Stimulated activated CD8-positive, alpha-beta memory T cell treated with anti-CD3 and anti-CD28 coated beads, Interleukin-4, amount 100 ng/mL, for 48 hours (primary cell): Measurements from ENCODE around the gene GFOD1.
A peak's percentile ranks its signal among the peaks of the same experiment; 100 is the strongest.
"Not testable (repeated sequence)": the region's sequence is repeated elsewhere in the genome, so short reads cannot be mapped to it uniquely, and the experiment has no call there.

Experiments
- DNase-seq: peaks from one replicate; pipeline ENCODE4 v3.0.0-alpha.2; 2020

The GFOD1 gene

GRCh38 chr6:13437218-13437996 is 50.0 kb downstream of the GFOD1 start:
- no peak for DNase-seq

DNA sequence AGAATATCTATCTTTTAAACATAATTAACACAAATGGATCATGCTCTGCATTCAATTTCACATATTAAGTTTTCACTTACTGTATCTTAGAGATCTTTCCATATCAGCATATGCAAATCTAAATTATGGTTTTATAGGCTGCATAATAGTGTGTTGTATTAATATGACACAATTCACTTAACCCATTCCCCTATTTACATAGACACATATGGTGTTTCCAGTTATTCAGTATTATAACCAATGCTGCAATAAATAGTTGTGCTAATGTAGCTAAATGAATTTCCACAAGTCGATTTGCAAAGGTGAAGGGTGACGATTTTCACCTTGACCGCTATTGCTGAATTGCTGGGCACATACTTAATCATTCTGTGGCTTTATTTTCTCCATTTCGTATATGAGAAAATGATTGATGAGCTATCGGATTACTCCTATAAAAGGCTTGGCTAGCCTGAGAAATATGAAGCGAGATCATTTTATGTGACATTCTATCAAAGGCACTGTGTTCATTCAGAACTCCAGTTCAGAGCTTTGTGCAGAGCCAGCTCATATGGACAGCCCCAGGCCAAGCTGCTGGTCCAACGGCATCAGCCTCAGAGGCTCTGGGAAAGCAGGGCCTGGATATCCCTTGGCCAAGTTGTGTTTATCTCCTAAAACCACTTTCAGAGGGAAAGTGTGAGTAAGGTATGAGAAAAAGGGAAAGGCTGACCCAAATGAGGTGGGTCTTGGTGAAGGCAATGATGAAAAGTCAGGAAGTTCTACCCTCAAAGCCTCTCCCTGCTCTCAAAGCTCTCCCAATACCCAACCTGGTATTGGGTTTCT is 50.8 kb downstream of the GFOD1 start:
- DNase-seq: no peak

DNA sequence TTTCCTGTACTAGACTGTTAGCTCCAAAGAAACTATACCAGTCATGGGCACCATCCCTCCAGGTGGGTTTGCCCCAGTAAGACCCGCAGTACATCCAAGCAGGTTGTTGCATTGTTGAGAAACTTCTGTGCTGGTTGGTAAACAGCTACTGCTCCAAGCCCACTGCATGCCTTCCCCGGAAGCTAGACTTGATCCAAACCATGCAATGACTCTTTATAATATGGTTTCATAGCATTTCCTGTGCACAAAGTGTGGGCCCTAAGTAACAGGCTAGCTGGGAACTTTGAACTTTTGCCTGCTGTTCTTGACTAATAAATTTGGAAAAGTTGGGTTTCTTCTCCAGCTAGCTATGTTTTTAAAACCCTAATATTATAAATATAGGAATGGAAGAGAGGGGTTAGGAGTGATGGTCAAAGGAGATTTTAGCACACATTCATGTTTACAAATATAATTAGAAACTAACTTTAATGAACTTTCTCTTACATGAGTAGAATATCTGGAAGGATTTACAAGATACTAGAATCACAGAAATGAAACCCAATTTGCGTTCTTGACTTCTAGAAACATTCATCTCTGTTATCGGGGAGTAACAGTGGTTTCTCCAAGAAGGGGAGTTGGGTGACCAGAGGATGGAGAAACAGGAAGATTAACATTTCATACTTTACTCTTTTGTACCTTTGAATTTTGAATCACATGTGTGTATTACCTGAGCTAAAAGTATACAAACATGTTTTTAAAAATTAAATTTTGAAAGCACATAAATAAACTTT is 51.7 kb downstream of the GFOD1 start:
- DNase-seq: no peak

GRCh38 chr6:13434777-13435176 is 52.6 kb downstream of the GFOD1 start:
- DNase-seq: no peak

- not testable (repeated sequence) for DNase-seq
These were observed 53.1 kb downstream of the GFOD1 start for GRCh38 chr6:13434135-13434775.

- no peak for DNase-seq
These were observed 53.7 kb downstream of the GFOD1 start for GRCh38 chr6:13433709-13434121.

GRCh38 chr6:13432526-13433184 is 54.7 kb downstream of the GFOD1 start:
- DNase-seq: no peak

DNA sequence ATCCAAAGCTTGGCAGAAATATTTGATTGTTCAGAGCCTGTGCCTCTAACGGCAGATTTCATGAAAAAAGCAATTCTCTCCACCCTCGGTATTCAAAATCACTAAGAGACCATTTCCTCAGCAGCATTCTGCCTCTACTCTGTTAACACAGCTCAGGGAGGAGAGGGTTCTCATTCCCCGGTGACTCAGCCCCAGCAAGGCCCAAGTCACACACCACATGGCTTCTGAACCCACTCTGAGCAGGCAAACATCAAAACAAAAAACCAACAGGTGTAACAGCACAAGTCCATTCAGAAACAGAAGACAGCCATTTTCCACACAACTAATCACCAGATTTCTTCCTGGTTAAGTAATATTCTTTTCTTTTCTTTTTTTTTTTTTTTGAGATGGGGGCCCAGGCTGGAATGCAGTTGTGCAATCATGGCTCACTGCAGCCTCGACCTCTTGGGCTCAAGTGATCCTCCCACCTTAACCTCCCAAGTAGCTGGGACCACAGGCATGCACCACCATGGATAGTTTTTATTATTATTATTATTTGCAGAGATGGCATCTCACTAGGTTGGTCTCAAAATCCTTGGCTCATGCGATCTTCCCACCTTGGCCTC is 55.4 kb downstream of the GFOD1 start:
- DNase-seq: peak; percentile 57

DNA sequence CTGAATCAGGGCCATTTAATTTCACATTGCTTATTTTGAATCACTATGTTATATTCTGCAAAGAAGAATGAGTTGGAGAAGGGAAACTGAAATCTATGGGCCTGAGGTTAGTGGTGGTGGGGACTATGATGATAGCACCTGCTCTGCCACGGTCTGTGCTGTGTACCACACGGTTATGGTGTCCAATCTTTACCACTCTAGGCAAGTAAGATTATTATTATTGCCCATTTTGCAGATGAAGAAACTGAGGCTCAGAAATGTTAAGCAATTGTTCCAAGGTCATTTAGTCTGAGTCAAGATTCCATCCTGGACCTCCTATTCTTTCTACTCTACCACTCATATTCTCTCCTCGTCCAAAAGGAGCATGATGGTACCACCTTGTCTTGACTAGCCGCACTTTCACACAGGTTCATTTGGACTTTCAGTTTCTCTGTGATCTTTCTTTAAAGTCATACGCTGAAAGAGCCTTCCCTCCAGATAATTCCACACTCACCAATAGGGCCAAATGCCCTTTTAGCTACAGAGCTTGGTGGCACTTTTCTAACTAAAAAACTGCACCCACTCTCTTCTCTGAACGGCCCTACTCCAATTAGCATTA is 56.2 kb downstream of the GFOD1 start:
- DNase-seq: no peak

GRCh38 chr6:13429406-13429753 is 58.0 kb downstream of the GFOD1 start:
- no peak for DNase-seq

DNA sequence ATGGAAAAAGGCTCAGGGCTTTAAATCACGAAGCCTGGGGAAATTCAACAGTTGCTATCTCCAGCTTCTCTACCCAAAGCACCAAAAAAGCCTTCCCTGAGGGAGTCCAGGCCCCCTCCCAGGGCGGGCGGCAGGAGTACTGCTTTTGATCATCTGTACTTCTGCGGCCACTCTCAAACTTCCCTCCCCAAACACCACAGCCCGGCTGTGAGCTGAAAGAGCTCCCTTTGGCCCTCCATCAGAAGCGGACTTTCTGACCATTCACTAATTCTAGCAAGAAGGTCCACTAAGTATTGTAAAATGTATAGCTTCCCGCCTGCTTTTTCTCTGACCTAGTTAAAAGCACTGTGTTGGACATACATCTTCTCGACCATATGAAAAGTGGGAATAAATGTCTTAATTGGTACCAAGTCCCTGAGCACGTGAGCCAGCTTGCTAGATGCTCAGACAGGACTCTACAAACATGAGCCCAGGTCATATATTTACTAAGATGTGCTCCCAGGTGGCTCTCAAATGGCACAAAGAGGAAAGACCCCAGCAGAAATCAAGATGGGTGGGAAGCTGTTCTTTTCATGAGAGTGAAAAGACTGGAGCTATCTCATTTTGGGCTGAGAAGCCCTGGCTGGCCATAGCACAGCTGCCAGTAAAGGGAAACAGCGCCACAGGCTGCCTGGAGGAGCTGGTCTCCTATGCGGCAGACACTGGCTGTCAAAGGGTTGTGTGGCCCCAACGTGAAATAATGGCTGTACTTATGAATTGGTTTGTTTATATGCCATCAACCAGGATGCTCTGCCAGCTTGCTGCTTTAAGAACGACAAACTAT is 58.6 kb downstream of the GFOD1 start:
- peak; percentile 62 for DNase-seq

DNA sequence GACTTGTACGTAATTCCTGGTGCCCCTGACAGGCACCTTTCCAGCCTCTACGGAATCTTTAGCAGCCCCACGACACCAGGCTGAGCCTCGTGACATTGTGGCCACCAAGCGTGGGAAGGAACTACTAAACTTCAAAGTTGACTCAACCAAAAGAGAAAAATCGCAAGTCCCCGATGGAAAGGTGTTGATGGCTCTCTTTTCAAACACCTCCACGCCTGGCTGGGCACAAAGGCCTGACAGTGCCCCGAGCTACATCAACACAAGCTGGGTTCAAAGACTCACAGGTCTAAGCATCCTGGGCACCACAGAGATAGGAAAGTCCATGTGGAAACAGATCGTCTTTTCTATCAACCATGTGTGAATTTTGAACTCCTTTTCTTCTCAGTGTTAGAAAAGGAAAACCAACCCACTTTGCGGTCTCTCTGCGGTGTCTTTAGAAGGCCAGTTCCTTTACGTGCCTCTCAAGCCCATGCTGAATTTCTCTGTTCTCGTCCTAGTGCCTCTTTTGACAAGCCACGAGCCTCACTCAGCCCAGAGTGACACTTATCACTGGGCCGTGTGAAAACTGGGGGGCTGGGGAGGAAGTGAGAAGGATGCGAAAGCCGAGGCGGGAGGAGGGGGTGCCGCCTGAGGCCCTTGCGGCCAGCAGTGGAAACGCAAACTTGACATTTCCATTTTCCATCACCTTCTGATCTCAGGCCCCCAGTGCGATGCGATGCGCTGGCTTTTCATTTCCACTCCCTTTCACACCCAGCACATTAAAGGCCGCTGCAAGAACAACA is 59.4 kb downstream of the GFOD1 start:
- peak; percentile 86 for DNase-seq

GRCh38 chr6:13427316-13427715 is 60.1 kb downstream of the GFOD1 start:
- DNase-seq: no peak

GRCh38 chr6:13425943-13426931 is 61.2 kb downstream of the GFOD1 start:
- DNase-seq: peak; percentile 67

DNA sequence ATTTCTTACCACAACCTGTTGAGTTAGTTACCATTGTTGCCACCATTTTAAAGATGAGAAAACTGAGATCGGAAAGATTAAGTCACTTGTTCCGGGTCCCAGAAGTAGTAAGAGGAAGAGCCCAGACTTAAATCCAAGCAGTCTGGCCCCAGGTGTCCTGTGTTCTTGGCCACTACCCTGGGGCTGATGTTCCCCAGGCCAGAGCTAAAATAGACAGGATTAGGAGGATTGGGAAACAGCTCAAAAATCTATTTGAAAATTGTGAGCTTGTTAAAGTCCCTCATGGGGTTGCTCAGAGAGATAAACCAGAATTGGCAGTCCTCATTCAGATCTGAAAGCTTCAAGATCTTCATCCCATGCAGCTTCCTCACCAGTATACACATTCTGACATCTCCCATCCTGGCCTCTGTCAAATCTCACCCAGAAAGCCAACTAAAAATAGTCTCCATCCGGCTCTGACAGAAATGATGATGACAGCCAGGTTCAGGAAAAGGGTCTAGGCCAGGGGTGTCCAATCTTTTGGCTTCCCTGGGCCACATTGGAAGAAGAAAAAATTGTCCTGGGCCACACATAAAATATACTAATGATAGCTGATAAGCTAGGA is 62.0 kb downstream of the GFOD1 start:
- DNase-seq: no peak

GRCh38 chr6:13423252-13423651 is 64.1 kb downstream of the GFOD1 start:
- DNase-seq: no peak

- no peak for DNase-seq
These were observed 64.6 kb downstream of the GFOD1 start for GRCh38 chr6:13422681-13423221.
